H1 (cell line): ENCODE data around the gene RAB35. TPM values are rescaled to one million over a fixed set of nuclear protein-coding genes. Genes with fewer than 3 reads are reported as not detected.

Experiments
- CTCF ChIA-PET: fragments of 300-600 bp; sonication (Branson Sonifier 250); formaldehyde crosslinking; loops from one replicate; lab custom pipeline; 2021; ENCODE audit not compliant: partially characterized antibody; lab: Charles Lee
- POLR2A ChIA-PET: fragments of 300-600 bp; sonication (Branson Sonifier 250); formaldehyde crosslinking; loops from one replicate; lab custom pipeline; 2021; ENCODE audit warnings: inconsistent platforms; ENCODE audit not compliant: partially characterized antibody; lab: Charles Lee
- DNase-seq, 2 experiments: peaks; one replicate each; pipeline versions ENCODE4 v3.0.0 to v3.0.0-alpha.2; 2010 to 2022; ENCODE audit warnings: low spot score in 2 of 2, low read depth in 1 of 2, mixed read lengths in 1 of 2
- FAIRE-seq: peaks from 2 replicates; lab custom pipeline; 2011; peaks lifted over from hg19 to GRCh38; lab: Jason Lieb, UNC
- H2AFZ ChIP-seq: 2 replicates; pipeline ENCODE4 v1.8.1; 2012; ENCODE audit warnings: low read length, inconsistent platforms
- H2AK5ac ChIP-seq: 2 replicates; pipeline ENCODE4 v1.6.1; 2013; ENCODE audit warnings: low read depth, low read length
- H2BK120ac ChIP-seq: replicated peaks from 2 replicates; pipeline ENCODE3; 2013; ENCODE audit warnings: low read depth, low read length, inconsistent platforms
- H2BK12ac ChIP-seq: 2 replicates; pipeline ENCODE4 v1.6.1; 2013; ENCODE audit warnings: low read depth, low read length
- H2BK15ac ChIP-seq: 2 replicates; pipeline ENCODE4 v1.6.1; 2013; ENCODE audit warnings: low read length
- H2BK20ac ChIP-seq: 2 replicates; pipeline ENCODE4 v1.6.1; 2013; ENCODE audit warnings: low read length
- H2BK5ac ChIP-seq: 2 replicates; pipeline ENCODE4 v1.6.1; 2013; ENCODE audit warnings: low read depth, low read length
- H3K14ac ChIP-seq: 2 replicates; pipeline ENCODE4 v1.6.1; 2013; ENCODE audit warnings: inconsistent platforms; ENCODE audit not compliant: insufficient read length
- H3K18ac ChIP-seq: 2 replicates; pipeline ENCODE4 v1.6.1; 2013; ENCODE audit warnings: low read length; ENCODE audit errors: extremely low read depth
- H3K23ac ChIP-seq: 2 replicates; pipeline ENCODE4 v1.6.1; 2013; ENCODE audit warnings: inconsistent platforms; ENCODE audit not compliant: insufficient read length
- H3K23me2 ChIP-seq: 2 replicates; pipeline ENCODE4 v1.6.1; 2013; ENCODE audit warnings: low read depth, low read length
- H3K27ac ChIP-seq: 2 replicates; pipeline ENCODE4 v1.6.1; 2011; ENCODE audit warnings: low read depth, low read length, inconsistent platforms
- H3K27me3 ChIP-seq, 4 experiments: replicated peaks in 1 of 4; 1 replicate in 1 of 4; 2 replicates in 3 of 4; pipeline versions ENCODE4 v1.6.1 to v1.8.1; 2011 to 2013; ENCODE audit warnings: low read length in 3 of 4, mild to moderate bottlenecking in 3 of 4, inconsistent platforms in 2 of 4, mixed read lengths in 2 of 4, moderate library complexity in 1 of 4; ENCODE audit not compliant: control insufficient read depth in 3 of 4, insufficient read depth in 3 of 4; ENCODE audit errors: extremely low read depth in 1 of 4
- H3K36me3 ChIP-seq, 4 experiments: 2 replicates each; pipeline versions ENCODE4 v1.6.1 to v1.8.1; 2011 to 2013; ENCODE audit warnings: mild to moderate bottlenecking in 4 of 4, low read length in 3 of 4, moderate library complexity in 2 of 4, control low read depth in 1 of 4, inconsistent platforms in 1 of 4; ENCODE audit not compliant: insufficient read depth in 4 of 4, control insufficient read depth in 2 of 4
- H3K4ac ChIP-seq: replicated peaks from 2 replicates; pipeline ENCODE3; 2013; ENCODE audit warnings: low read length, low read depth, mixed read lengths, inconsistent platforms; ENCODE audit not compliant: insufficient read length
- H3K4me1 ChIP-seq, 4 experiments: replicated peaks in 1 of 4; 1 replicate in 1 of 4; 2 replicates in 3 of 4; pipeline versions ENCODE4 v1.6.1 to v1.8.1; 2011 to 2013; ENCODE audit warnings: low read length in 3 of 4, inconsistent platforms in 2 of 4, mixed read lengths in 1 of 4; ENCODE audit not compliant: insufficient read depth in 4 of 4, control insufficient read depth in 3 of 4
- H3K4me2 ChIP-seq, 2 experiments: 2 replicates each; pipeline versions ENCODE4 v1.6.1 to v1.8.1; 2011 to 2013; ENCODE audit warnings: low read depth in 2 of 2, low read length in 2 of 2, control low read depth in 1 of 2, inconsistent platforms in 1 of 2, mild to moderate bottlenecking in 1 of 2; ENCODE audit not compliant: insufficient read depth in 1 of 2
- H3K4me3 ChIP-seq, 4 experiments: fragments of 200-600, 300-600 bp in 1 of 4; sonication (generic), shearing (Covaris generic), sonication (Bioruptor Twin) in 1 of 4; 2 replicates each; pipeline versions ENCODE4 v1.5.1 to v1.8.1; 2011 to 2016; ENCODE audit warnings: low read length in 4 of 4, low read depth in 3 of 4, control low read depth in 2 of 4, inconsistent platforms in 2 of 4, mild to moderate bottlenecking in 2 of 4, mixed read lengths in 1 of 4, moderate library complexity in 1 of 4; ENCODE audit not compliant: insufficient read depth in 2 of 4; ENCODE audit errors: extremely low read depth in 1 of 4
- H3K56ac ChIP-seq: replicated peaks from 2 replicates; pipeline ENCODE3; 2013; ENCODE audit warnings: low read depth, mild to moderate bottlenecking, mixed read lengths, low read length, inconsistent platforms; ENCODE audit not compliant: insufficient read length
- H3K79me1 ChIP-seq: 2 replicates; pipeline ENCODE4 v1.6.1; 2013; ENCODE audit warnings: low read depth, low read length, control low read depth
- H3K79me2 ChIP-seq, 2 experiments: 2 replicates each; pipeline versions ENCODE4 v1.6.1 to v1.8.1; 2012 to 2013; ENCODE audit warnings: low read length in 2 of 2, mild to moderate bottlenecking in 2 of 2, inconsistent platforms in 1 of 2; ENCODE audit not compliant: insufficient read depth in 2 of 2, control insufficient read depth in 1 of 2
- H3K9ac ChIP-seq, 4 experiments: replicated peaks in 1 of 4; 1 replicate in 1 of 4; 2 replicates in 3 of 4; pipeline versions ENCODE4 v1.6.1 to v1.8.1; 2011 to 2013; ENCODE audit warnings: low read depth in 3 of 4, low read length in 3 of 4, control low read depth in 2 of 4, mild to moderate bottlenecking in 2 of 4, moderate library complexity in 2 of 4, inconsistent platforms in 1 of 4; ENCODE audit errors: extremely low read depth in 1 of 4
- H3K9me3 ChIP-seq, 2 experiments: 2 replicates each; pipeline versions ENCODE4 v1.6.1 to v1.8.1; 2012 to 2013; ENCODE audit warnings: mild to moderate bottlenecking in 2 of 2, moderate library complexity in 2 of 2, control low read depth in 1 of 2, inconsistent platforms in 1 of 2, low read depth in 1 of 2, low read length in 1 of 2, mixed read lengths in 1 of 2; ENCODE audit not compliant: insufficient read depth in 2 of 2
- H4K20me1 ChIP-seq, 2 experiments: replicated peaks in 1 of 2; 2 replicates each; pipeline versions ENCODE3 to v1.8.1; 2011 to 2013; ENCODE audit warnings: inconsistent platforms in 2 of 2, low read length in 2 of 2, mild to moderate bottlenecking in 1 of 2; ENCODE audit not compliant: insufficient read depth in 2 of 2, control insufficient read depth in 1 of 2
- H4K5ac ChIP-seq: 2 replicates; pipeline ENCODE4 v1.6.1; 2013; ENCODE audit warnings: low read length, low read depth, mixed read lengths, inconsistent platforms; ENCODE audit not compliant: insufficient read length
- H4K8ac ChIP-seq: 2 replicates; pipeline ENCODE4 v1.8.0; 2013; ENCODE audit warnings: mild to moderate bottlenecking, moderate library complexity, low read length, inconsistent platforms; ENCODE audit not compliant: insufficient read depth; ENCODE audit errors: extremely low read depth
- H4K91ac ChIP-seq: replicated peaks from 2 replicates; pipeline ENCODE3; 2013; ENCODE audit warnings: low read length, mixed read lengths, inconsistent platforms; ENCODE audit not compliant: insufficient read length
- CEBPB ChIP-seq: IDR thresholded peaks from 2 replicates; pipeline ENCODE4 v1.6.1; 2012; ENCODE audit warnings: low read depth, low read length
- TAF1 ChIP-seq: IDR thresholded peaks from 2 replicates; pipeline ENCODE4 v1.6.1; 2011; ENCODE audit warnings: mild to moderate bottlenecking, low read depth, low read length
- TBP ChIP-seq: IDR thresholded peaks from 2 replicates; pipeline ENCODE4 v1.6.1; 2011; ENCODE audit warnings: low read depth, low read length, improper control_type of control experiment
- WGBS, 2 experiments: shearing (Covaris generic) in 1 of 2; methylation state at CpG; one replicate each; pipeline versions ENCODE4 v1.1.6 to v1.1.7; 2013 to 2015; ENCODE audit warnings: low lambda C conversion rate in 2 of 2, mixed read lengths in 2 of 2, inconsistent platforms in 1 of 2, low coverage in 1 of 2, missing lambda C conversion rate in 1 of 2; ENCODE audit not compliant: insufficient replicate concordance in 2 of 2, insufficient coverage in 1 of 2, insufficient read length in 1 of 2; ENCODE audit errors: extremely low coverage in 1 of 2, missing lambda C conversion rate in 1 of 2; 5-methylcytosine and 5-hydroxymethylcytosine counted together
- polyA plus RNA-seq, 7 experiments: library from polyadenylated mRNA; depleted of rRNA in 3 of 7; stranded (reverse) in 5 of 7; unstranded in 2 of 7; fragments of >200 nt in 5 of 7; fragments of 200-250 nt in 2 of 7; gene quantifications; 1 replicate in 5 of 7; 2 replicates in 1 of 7; 4 replicates in 1 of 7; pipeline versions ENCODE4 v1.2.1 to v1.2.3, GENCODE V29; 2011 to 2013; ENCODE audit warnings: missing spikeins in 2 of 7, mixed read lengths in 2 of 7
- total RNA-seq: library from RNA; stranded (reverse); fragmentation: NEBNext Ultra II Directional; extraction: Animal tissue kit (Norgen Biotek cat#: 25700); gene quantifications from 2 replicates; pipeline ENCODE4 v1.2.1, GENCODE V29; 2021

RAB35 gene
- total and polyA plus RNA-seq, 2 of the 8 experiments (the other 6 are each of a cell fraction or from before 2014, with no cell fraction given): 33.4 to 39.0 TPM

GRCh38 chr12:120077260-120077659, 39.3 kb downstream of the RAB35 start:
- DNase-seq (no peak), FAIRE-seq (no peak)
- no peaks in the 10 kb centered on the region for H3K4me1 ChIP-seq
- H4K91ac ChIP-seq: no peak overlapping the region
- H2BK12ac ChIP-seq: no peak overlapping the region
- H4K8ac ChIP-seq: no peak overlapping the region
- no peak overlapping the region for H2AFZ ChIP-seq
- no peak overlapping the region for H3K56ac ChIP-seq
- ChIA-PET POLR2A (no interaction called here), CTCF (interaction anchor here (1.2 to 1.5 kb wide), 2 partner anchors 13 to 26 kb away, joined by 3 to 6 read pairs; no protein-coding TSS in a partner anchor)
- no peak overlapping the region for H2BK15ac ChIP-seq
- H3K4me3 ChIP-seq: no peak overlapping the region
- H3K79me1 ChIP-seq: no peaks in the 10 kb centered on the region
- no peak overlapping the region for H2BK5ac ChIP-seq
- H3K27me3 ChIP-seq: no peaks in the 10 kb centered on the region
- no peak overlapping the region for H2AK5ac ChIP-seq
- H3K9ac ChIP-seq: no peak overlapping the region
- H3K27ac ChIP-seq: no peak overlapping the region
- H2BK20ac ChIP-seq: no peak overlapping the region
- no peak overlapping the region for H3K14ac ChIP-seq
- H3K4me2 ChIP-seq: no peak overlapping the region
- no peak for TF ChIP-seq CEBPB
- TF ChIP-seq TAF1: no peak
- no peak for TF ChIP-seq TBP
- peaks cover 0 to 2% of the 10 kb centered on the region in 2 experiments for H4K20me1 ChIP-seq
- no peak overlapping the region for H3K18ac ChIP-seq
- no peaks in the 10 kb centered on the region for H3K79me2 ChIP-seq
- H4K5ac ChIP-seq: no peak overlapping the region
- WGBS, 2 experiments: 96% methylated on average over 6 of the region's 6 CpGs; no CpG with 5 or more reads in 1 of the 2 experiments
- no peak overlapping the region for H3K4ac ChIP-seq
- no peaks in the 10 kb centered on the region for H3K23me2 ChIP-seq
- H2BK120ac ChIP-seq: no peak overlapping the region
- H3K36me3 ChIP-seq: no peaks in the 10 kb centered on the region
- H3K23ac ChIP-seq: no peak overlapping the region
- no peaks in the 10 kb centered on the region for H3K9me3 ChIP-seq
